CD4-positive, alpha-beta T cell treated with Interleukin-6 for 4 hours (primary cell): ENCODE results near the gene METTL6.
"Not testable (repeated sequence)": the region's sequence is repeated elsewhere in the genome, so short reads cannot be mapped to it uniquely, and the experiment has no call there.

Experiments
- DNase-seq: peaks from one replicate; pipeline ENCODE4 v3.0.0-alpha.2; 2020; ENCODE audit warnings: mixed read lengths

Gene METTL6

GRCh38 chr3:15427182-15427880 lies at the start of gene METTL6, which contains the start of gene EAF1:
METTL6 (minus strand) TSS chr3:15427544; CDS start chr3:15426511, 1,033 bp downstream.
EAF1 (plus strand) TSS chr3:15427598; CDS start chr3:15427780, 182 bp downstream.
- DNase-seq, result peak; percentile 89

GRCh38 chr3:15476378-15476777 lies 49.0 kb upstream of the METTL6 start:
- DNase-seq, result no peak

- DNase-seq, result no peak
Measured at GRCh38 chr3:15475161-15475560, 47.8 kb upstream of the METTL6 start.

- no peak for DNase-seq
Measured at GRCh38 chr3:15471861-15472260, 44.5 kb upstream of the METTL6 start.

- no peak for DNase-seq
Measured at GRCh38 chr3:15470849-15471248, 43.5 kb upstream of the METTL6 start.

- DNase-seq, result no peak
Measured at GRCh38 chr3:15470261-15470660, 42.9 kb upstream of the METTL6 start.

- DNase-seq, result no peak
Measured at GRCh38 chr3:15467227-15468181, 40.2 kb upstream of the METTL6 start.

GRCh38 chr3:15465876-15466585 lies 38.7 kb upstream of the METTL6 start:
- no peak for DNase-seq

- no peak for DNase-seq
Measured at GRCh38 chr3:15462451-15462850, 35.1 kb upstream of the METTL6 start.

GRCh38 chr3:15460891-15461531 lies 33.7 kb upstream of the METTL6 start:
- DNase-seq, result peak; percentile 31

- no peak for DNase-seq
Measured at GRCh38 chr3:15458212-15458780, 31.0 kb upstream of the METTL6 start.

- not testable (repeated sequence) for DNase-seq
Measured at GRCh38 chr3:15456915-15457314, 29.6 kb upstream of the METTL6 start.

- DNase-seq, result no peak
Measured at GRCh38 chr3:15456321-15456720, 29.0 kb upstream of the METTL6 start.

GRCh38 chr3:15455756-15456155 lies 28.4 kb upstream of the METTL6 start:
- no peak for DNase-seq

- DNase-seq, result no peak
Measured at GRCh38 chr3:15454965-15455364, 27.6 kb upstream of the METTL6 start.

- DNase-seq, result no peak
Measured at GRCh38 chr3:15453991-15454625, 26.8 kb upstream of the METTL6 start.

- DNase-seq, result no peak
Measured at GRCh38 chr3:15453501-15453900, 26.2 kb upstream of the METTL6 start.

- DNase-seq, result no peak
Measured at GRCh38 chr3:15452961-15453360, 25.6 kb upstream of the METTL6 start.

GRCh38 chr3:15452156-15452555 lies 24.8 kb upstream of the METTL6 start:
- DNase-seq, result no peak

GRCh38 chr3:15451216-15452113 lies 24.1 kb upstream of the METTL6 start:
- no peak for DNase-seq
